Measurements from ENCODE around the gene COX19. TPM values are rescaled to one million over a fixed set of nuclear protein-coding genes. Genes with fewer than 3 reads are reported as not detected.

The COX19 gene
- total RNA-seq, 1 experiment from 2014 or later: 18.8 TPM

DNA sequence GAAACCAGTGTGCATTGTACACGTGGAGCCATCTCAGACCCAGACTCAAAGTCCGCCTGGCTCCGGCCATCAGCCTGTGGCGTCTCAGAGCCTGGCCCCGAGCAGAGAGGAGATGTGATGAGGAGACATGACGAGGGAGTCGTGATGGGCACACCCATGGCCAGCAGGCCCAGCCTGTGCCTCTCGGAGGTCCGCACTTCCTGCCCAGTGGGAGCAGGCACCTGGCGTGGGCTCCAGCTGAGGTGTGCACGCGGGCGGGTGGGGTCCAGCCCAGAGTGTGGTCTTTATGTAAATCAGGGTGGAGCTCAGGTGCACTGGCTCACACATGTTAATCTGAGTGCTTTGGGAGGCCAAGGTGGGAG, 43.0 kb upstream of the COX19 start:
- Histone ChIP-seq H3K9me3 (ENCODE audit: low read depth, low read length, poor library complexity, severe bottlenecking) (no peaks in the 10 kb centered on the region), H3K36me3 (ENCODE audit: insufficient read depth, low read length, poor library complexity, severe bottlenecking) (peaks cover 3% of the 10 kb centered on the region), H3K27ac (ENCODE audit: low read depth, low read length, poor library complexity, severe bottlenecking) (no peak overlapping the region), H3K4me1 (ENCODE audit: insufficient read depth, low read length, poor library complexity, severe bottlenecking) (no peaks in the 10 kb centered on the region), H3K27me3 (replicated peaks; ENCODE audit: insufficient read depth, low read depth, low read length, poor library complexity) (no peaks in the 10 kb centered on the region), H3K4me3 (ENCODE audit: low read depth, low read length, poor library complexity, severe bottlenecking) (no peak overlapping the region)
- POLR2A ChIA-PET (ENCODE audit: low non-redundant PET): no interaction called here
- TF ChIP-seq EZH2 (IDR thresholded peaks at IDR 0.05; ENCODE audit: borderline replicate concordance, low read depth, low read length, poor library complexity, severe bottlenecking): no peak
- TF ChIP-seq, protein P1, sequence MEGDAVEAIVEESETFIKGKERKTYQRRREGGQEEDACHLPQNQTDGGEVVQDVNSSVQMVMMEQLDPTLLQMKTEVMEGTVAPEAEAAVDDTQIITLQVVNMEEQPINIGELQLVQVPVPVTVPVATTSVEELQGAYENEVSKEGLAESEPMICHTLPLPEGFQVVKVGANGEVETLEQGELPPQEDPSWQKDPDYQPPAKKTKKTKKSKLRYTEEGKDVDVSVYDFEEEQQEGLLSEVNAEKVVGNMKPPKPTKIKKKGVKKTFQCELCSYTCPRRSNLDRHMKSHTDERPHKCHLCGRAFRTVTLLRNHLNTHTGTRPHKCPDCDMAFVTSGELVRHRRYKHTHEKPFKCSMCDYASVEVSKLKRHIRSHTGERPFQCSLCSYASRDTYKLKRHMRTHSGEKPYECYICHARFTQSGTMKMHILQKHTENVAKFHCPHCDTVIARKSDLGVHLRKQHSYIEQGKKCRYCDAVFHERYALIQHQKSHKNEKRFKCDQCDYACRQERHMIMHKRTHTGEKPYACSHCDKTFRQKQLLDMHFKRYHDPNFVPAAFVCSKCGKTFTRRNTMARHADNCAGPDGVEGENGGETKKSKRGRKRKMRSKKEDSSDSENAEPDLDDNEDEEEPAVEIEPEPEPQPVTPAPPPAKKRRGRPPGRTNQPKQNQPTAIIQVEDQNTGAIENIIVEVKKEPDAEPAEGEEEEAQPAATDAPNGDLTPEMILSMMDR (conservative IDR thresholded peaks at IDR 0.05; ENCODE audit: low read depth, low read length): no peak
- intact Hi-C loops (cut with micrococcal nuclease; ENCODE audit: unreplicated experiment): no loop called here
- BruUV-seq (replicated peaks): no TSS peak
- DNase-seq (ENCODE audit: low spot score): no peak
- CTCF ChIA-PET: no interaction called here

DNA sequence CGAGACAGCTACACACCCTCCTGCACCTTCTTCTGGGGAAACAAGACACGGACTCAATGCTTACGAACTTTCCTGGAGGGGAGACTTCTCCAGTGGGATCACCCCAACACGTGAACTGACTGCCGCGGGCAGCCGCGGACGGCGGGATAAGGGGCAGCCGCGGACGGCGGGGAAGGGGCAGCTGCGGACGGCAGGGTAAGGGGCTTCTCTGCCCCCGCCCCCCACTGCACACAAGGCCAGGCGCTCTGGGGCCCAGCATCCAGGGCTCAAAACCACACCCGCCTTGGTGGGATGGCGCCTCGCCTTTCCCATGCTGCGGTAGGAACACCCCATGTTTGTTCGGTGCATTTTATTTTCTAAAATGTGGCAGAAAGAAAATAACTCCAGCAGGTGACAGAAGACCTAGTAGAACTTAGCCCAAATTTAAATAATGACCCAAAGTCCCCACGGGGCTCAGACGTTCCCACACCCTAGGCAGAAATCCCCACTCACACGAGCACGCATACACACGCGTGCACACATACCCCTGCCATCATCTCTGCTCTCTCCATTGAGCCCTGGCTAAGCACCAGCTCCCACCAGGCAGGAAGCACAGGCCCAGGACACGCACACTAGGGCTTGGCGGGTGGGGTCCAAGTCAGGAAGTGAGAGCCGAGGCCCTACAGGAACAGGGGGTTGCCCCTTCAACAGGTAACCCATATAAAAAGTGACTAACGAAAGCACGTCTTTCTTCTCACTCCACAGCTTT, 42.4 kb upstream of the COX19 start:
- ChIA-PET POLR2A (ENCODE audit: low non-redundant PET) (no interaction called here), CTCF (no interaction called here)
- DNase-seq (ENCODE audit: low spot score): no peak
- H3K36me3 ChIP-seq (ENCODE audit: insufficient read depth, low read length, poor library complexity, severe bottlenecking): peaks cover 3% of the 10 kb centered on the region
- no peaks in the 10 kb centered on the region for H3K4me1 ChIP-seq (ENCODE audit: insufficient read depth, low read length, poor library complexity, severe bottlenecking)
- TF ChIP-seq EZH2 (IDR thresholded peaks at IDR 0.05; ENCODE audit: borderline replicate concordance, low read depth, low read length, poor library complexity, severe bottlenecking): no peak
- TF ChIP-seq, protein P1 (conservative IDR thresholded peaks at IDR 0.05; ENCODE audit: low read depth, low read length): no peak
- no peak overlapping the region for H3K27ac ChIP-seq (ENCODE audit: low read depth, low read length, poor library complexity, severe bottlenecking)
- H3K27me3 ChIP-seq (replicated peaks; ENCODE audit: insufficient read depth, low read depth, low read length, poor library complexity): no peaks in the 10 kb centered on the region
- no peaks in the 10 kb centered on the region for H3K9me3 ChIP-seq (ENCODE audit: low read depth, low read length, poor library complexity, severe bottlenecking)
- H3K4me3 ChIP-seq (ENCODE audit: low read depth, low read length, poor library complexity, severe bottlenecking): no peak overlapping the region
- intact Hi-C loops (cut with micrococcal nuclease; ENCODE audit: unreplicated experiment): no loop called here
- BruUV-seq (replicated peaks): no TSS peak

DNA sequence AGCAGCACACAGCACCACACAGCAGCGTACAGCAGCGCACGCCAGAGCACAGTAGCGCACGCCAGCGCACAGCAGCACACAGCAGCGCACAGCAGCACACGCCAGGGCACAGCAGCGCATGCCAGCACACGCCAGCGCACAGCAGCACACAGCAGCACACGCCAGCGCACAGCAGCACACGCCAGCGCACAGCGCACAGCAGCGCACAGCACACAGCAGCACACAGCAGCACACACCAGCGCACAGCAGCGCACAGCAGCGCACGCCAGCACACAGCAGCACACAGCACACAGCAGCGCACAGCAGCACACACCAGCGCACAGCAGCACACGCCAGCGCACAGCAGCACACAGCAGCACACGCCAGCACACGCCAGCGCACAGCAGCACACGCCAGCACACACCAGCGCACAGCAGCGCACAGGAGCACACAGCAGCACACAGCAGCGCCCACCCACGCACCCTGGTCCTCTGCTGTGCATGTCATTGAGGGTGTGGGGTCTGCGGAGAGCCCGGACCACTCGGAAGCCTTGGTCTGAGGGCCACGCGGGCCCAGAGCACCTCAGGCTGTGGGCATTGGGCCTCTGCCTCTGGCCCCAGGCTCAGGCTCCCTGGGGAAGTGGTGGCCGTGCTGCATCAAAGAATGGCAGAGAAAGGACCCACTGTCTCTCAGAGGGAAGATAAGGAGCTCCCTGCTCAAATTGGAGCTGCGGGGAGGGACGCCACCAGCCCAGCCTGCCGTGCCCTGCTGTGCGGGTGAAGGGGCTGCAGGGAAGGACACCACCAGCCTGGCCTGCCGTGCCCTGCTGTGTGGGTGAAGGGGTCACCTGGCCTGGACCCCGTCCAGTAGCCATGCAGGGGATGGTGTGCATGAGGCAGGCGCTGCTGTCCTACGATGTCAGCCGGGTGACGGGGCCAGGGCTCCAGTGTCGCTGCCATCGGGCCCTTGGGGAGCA, 41.5 kb upstream of the COX19 start:
- Histone ChIP-seq H3K4me3 (ENCODE audit: low read depth, low read length, poor library complexity, severe bottlenecking) (no peak overlapping the region), H3K9me3 (ENCODE audit: low read depth, low read length, poor library complexity, severe bottlenecking) (no peaks in the 10 kb centered on the region), H3K27me3 (replicated peaks; ENCODE audit: insufficient read depth, low read depth, low read length, poor library complexity) (no peaks in the 10 kb centered on the region), H3K27ac (ENCODE audit: low read depth, low read length, poor library complexity, severe bottlenecking) (no peak overlapping the region), H3K36me3 (ENCODE audit: insufficient read depth, low read length, poor library complexity, severe bottlenecking) (peaks cover 3% of the 10 kb centered on the region), H3K4me1 (ENCODE audit: insufficient read depth, low read length, poor library complexity, severe bottlenecking) (no peaks in the 10 kb centered on the region)
- CTCF ChIA-PET: no interaction called here
- POLR2A ChIA-PET (ENCODE audit: low non-redundant PET): no interaction called here
- TF ChIP-seq, protein P1 (conservative IDR thresholded peaks at IDR 0.05; ENCODE audit: low read depth, low read length): no peak
- TF ChIP-seq EZH2 (IDR thresholded peaks at IDR 0.05; ENCODE audit: borderline replicate concordance, low read depth, low read length, poor library complexity, severe bottlenecking): no peak
- no TSS peak for BruUV-seq (replicated peaks)
- no peak for DNase-seq (ENCODE audit: low spot score)
- intact Hi-C loops (cut with micrococcal nuclease; ENCODE audit: unreplicated experiment): no loop called here

Measured in A673 (cell line).